Skin epidermis (tissue), 12 donors: ENCODE results near the gene RGS19.

ENCODE experiments used
- H3K27ac ChIP-seq, 21 experiments: fragments of 200-600 bp; sonication (generic) in 11 of 21; one replicate each; pipeline ENCODE4 v1.5.0; 2020; ENCODE audit warnings: mild to moderate bottlenecking in 3 of 21, inconsistent platforms in 2 of 21, moderate library complexity in 2 of 21
- H3K4me3 ChIP-seq, 7 experiments: fragments of 200-600 bp; sonication (generic) in 2 of 7; one replicate each; pipeline ENCODE4 v1.5.0; 2020; ENCODE audit warnings: inconsistent platforms in 2 of 7, mild to moderate bottlenecking in 2 of 7, moderate library complexity in 1 of 7

The RGS19 gene

DNA sequence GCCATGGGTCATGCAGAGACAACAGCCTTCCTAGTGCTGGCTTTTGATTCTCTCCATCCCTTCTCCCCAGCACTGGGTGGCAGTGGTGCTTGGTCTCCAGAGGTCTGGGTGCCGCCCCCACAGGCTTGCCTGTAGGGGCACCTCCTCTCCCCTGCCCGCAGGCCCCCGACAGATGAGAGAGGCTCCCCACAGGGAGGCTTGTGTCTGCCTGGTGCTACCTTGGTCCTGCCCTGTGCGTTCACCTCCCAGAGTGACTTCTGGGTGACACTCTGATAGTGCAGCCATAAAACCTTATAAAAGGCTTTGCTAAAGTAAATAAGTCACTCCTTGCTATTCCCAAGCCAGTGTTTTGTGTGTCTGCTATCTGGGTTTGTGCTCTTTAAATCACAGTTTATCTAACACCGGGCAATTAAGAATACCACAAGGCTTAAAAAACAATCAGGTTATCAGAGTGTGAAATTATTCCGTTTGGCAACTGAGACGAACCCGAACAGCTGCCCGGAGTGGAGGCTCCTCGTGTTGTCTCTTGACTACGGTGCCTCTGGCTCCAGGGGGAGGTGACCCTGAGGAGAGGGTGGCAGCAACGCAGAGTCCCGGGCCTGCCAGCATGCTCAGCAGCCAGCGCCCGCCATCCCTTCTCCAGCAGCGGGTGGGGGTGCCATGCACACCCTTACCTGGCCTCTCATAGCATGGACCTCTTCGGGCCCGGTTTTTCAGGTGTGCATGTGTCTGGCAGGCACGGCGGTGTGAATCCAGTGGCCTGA is 48.8 kb downstream of the RGS19 start:
- no peak overlapping the region for H3K4me3 ChIP-seq
- no peak overlapping the region for H3K27ac ChIP-seq

DNA sequence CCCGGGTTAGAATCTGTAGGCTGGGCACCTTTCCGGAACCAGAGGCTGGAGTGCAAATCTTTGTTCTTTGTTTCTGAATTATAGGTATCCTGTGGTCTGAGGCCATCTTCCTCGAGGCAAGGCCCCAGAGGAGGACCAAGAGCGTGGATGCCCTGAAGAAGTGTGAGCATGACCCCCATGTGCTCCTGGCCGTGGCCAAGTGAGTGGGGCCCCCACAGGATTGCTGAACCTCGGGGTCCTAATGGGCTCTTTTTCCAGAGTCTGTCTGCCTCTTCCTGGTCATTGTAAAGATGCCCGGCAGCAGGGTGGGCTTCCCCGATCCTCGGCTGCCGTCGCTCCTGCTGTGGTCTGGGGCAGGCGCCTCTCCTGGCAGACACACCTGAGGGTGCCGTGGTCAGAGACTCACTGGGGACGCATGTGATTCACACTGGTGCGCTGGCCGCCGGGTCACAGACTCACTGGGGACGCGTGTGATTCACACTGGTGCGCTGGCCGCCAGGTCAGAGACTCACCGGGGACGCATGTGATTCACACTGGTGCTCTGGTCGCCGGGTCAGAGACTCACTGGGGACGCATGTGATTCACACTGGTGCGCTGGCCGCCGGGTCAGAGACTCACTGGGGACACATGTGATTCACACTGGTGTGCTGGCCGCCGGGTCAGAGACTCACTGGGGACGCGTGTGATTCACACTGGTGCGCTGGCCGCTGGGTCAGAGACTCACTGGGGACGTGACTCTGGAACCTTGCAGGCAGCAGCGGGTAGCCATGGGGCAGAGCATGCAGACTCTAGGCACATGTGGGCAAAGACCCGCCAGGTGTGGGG is 49.8 kb downstream of the RGS19 start:
- Histone ChIP-seq H3K4me3 (no peak overlapping the region), H3K27ac (no peak overlapping the region)

DNA sequence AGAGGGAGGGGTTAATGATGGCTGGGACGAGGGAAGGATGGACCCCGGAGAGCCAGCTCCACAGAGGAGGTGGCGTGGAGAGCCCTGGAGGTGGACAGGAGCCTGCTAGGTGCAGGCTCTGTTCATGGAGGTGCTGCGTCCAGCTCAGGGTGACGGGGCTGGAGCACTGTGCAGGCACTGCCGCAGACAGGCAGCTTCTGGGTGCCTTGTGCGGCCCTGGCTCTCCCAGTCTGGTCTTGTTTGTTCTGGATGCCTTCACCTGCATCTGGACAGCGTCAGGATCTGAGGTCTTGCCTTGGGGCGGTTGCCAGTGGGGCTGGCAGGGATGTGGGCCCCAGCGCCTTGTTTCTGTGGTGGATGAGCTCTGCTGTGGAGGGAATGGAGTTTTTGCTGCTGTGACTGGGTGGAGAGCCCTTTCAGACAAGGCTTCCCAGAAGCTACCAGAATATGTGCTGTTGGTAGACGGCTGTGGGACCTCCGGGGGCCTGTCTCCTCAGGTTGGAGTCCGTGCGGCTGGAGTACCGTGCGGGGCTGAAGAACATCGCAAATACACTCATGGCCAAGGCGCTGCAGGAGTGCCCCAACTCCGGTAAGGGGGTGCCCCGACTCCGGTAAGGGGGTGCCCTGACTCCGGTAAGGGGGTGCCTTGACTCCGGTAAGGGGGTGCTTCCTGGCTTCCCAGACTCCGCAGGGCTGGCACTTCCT is 51.2 kb downstream of the RGS19 start:
- H3K27ac ChIP-seq = no peak overlapping the region

DNA sequence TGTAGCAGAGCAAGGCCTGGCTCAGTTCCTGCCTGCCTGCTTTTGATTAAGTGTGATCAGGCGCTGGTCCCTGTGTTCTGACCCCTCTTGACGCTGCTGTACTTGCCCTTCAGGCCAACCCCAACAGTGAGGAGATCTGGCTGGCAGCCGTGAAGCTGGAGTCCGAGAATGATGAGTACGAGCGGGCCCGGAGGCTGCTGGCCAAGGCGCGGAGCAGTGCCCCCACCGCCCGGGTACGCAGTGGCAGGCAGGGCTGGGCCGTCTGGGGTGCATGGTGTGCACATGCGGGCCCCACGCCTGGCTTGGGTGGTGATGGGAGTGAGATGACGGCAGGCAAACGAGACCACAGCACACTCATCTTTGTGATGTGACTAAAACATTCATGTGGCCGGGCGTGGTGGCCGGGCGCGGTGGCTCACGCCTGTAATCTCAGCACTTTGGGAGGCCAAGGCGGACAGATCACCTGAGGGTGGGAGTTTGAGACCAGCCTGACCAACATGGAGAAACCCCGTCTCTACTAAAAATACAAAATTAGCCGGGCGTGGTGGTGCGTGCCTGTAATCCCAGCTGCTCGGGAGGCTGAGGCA is 53.4 kb downstream of the RGS19 start:
- no peak overlapping the region for H3K27ac ChIP-seq

More for the DNA sequence above, 51.2 kb downstream of the RGS19 start:
- H3K4me3 ChIP-seq = no peak overlapping the region

DNA sequence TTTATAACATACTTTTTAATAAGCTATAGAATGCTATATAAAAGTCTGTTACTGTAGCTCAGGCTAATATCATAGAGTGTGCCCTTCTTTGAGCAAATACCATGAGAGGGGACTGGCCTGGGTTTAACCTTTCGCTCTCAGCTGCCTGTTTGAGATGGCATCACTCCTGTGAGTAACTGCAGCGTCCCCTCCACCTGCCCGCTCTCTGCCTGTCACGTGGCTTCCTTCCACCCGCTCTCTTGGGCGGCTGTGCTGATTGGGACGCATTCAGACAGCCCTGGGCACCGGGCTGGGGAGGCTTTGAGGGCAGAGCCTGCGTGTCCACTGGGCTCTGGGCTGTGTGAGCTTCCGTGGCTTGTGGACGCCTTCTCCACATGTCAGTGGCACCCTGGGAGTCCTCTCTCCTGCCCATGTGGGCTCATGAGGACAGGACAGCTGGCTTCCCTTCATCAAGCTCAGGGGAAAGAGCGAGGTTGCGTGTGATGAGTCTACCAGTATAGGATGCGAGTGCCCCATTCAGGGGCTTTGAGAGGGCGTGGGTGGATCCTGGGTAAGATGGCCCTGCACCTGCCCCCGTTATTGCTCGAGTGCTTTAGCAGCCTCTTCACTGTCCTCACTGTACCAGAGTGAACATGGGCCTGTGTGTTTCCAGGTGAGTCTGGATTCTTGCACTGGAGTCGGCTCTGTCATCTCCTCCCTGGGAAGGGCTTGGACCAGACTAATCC is 54.1 kb downstream of the RGS19 start:
- no peak overlapping the region for H3K27ac ChIP-seq

More for the DNA sequence above, 53.4 kb downstream of the RGS19 start:
- no peak overlapping the region for H3K4me3 ChIP-seq

DNA sequence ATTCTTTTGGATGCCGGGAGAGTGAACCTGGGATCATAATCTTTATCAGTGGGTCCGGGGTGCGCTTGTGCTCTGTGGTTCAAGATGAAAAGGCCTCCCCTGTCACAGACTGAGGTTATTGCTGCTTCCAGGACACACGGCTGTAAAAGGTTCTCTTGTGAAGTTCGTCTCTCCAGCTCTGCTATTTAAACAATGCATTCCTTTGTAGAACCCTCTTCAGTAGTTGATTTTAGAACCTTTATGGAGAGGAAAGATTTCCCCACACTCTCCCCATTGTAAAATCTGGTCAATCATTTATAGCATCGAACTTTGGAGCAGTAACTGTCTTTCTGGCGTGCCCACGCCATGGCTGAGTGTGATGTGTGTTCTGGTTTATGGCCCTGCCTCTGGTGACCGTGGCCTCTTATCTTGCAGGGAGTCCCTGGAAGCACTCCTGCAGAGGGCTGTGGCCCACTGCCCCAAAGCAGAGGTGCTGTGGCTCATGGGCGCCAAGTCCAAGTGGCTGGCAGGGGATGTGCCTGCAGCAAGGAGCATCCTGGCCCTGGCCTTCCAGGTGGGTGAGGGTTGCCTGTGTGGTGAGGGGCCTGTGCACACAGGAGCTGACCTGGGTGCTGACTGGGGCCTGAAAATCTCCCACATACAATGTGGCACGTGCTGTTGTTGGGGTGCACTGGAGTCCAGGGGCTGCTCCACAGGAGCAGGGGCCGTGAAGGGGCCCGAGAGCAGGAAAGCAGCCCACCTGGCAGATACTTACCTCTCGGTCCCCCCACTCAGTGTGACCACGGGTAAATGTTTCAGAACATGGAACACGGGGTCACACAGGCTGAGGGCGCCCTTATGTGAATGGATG is 55.0 kb downstream of the RGS19 start:
- H3K27ac ChIP-seq = no peak overlapping the region

More for the DNA sequence above, 54.1 kb downstream of the RGS19 start:
- H3K4me3 ChIP-seq = no peak overlapping the region

DNA sequence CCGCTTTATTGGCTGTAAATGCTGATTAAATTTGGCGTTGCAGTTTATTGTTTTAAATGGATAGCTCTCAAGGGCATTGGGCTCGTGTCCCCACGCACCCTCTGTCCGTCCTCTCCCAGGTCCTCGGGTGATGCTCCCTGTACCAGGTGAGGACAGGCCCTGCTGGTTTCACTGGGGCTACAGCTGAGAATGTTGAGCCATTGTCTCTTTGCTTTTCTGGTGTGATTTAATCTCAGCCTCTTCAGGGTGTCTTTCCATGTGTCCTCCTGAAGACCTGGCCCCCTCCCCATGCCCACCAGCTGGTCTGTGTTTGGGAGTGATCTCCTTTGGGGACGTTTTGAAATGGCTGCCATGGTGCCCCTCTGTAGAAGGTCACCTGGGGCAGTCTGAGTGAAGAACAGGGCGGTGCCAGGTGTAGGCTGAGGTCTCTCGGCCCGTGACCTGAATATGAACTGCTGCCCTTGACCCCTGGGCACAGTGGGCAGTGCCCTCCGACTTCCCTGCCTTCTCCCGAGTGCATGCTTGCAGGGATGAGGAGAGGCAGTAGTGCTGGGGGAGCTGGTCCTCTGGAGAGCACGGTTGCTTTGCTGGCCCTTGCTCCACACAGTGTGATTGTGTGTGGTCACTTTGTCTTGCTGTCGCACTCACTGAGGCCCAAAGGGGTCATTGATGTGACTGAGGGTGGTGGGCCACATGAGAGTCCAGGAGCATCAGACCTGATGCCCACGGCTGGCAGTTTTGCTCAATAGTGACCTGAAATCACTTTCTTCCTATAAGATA is 55.8 kb downstream of the RGS19 start:
- H3K27ac ChIP-seq = no peak overlapping the region
- no peak overlapping the region for H3K4me3 ChIP-seq

More for the DNA sequence above, 55.0 kb downstream of the RGS19 start:
- H3K4me3 ChIP-seq = no peak overlapping the region
